Body of pancreas (tissue), 4 donors: ENCODE results near the gene GALNT3. TPM values are rescaled to one million over a fixed set of nuclear protein-coding genes. Genes with fewer than 3 reads are reported as not detected.

Source experiments
- ATAC-seq: fragments of 150-250 bp; one replicate; pipeline ENCODE4 v1.9.1; 2016
- DNase-seq, 4 donors: peaks; one replicate each; pipeline ENCODE4 v3.0.0-alpha.2; 2019
- H3K27ac ChIP-seq, 4 donors: fragments of 200-600 bp; sonication (generic); 1 replicate in 3 of 4; 2 replicates in 1 of 4; pipeline versions ENCODE4 v1.5.1 to v1.6.1; 2016 to 2019; ENCODE audit warnings: mild to moderate bottlenecking in 1 of 4, mixed read lengths in 1 of 4, moderate library complexity in 1 of 4
- H3K27me3 ChIP-seq, 2 donors: fragments of 200-600 bp; sonication (generic); one replicate each; pipeline ENCODE4 v1.6.0; 2016; ENCODE audit warnings: mild to moderate bottlenecking in 1 of 2
- H3K36me3 ChIP-seq, 2 donors: fragments of 200-600 bp; sonication (generic); replicated peaks in 1 of 2; 2 replicates each; pipeline ENCODE4 v1.5.1; 2016; ENCODE audit warnings: low read depth in 2 of 2; ENCODE audit not compliant: insufficient read depth in 1 of 2
- H3K4me1 ChIP-seq: fragments of 200-600 bp; sonication (generic); one replicate; pipeline ENCODE4 v1.6.0; 2016
- H3K4me3 ChIP-seq, 2 donors: fragments of 200-600 bp; sonication (generic); 1 replicate in 1 of 2; 2 replicates in 1 of 2; pipeline ENCODE4 v1.5.1; 2016 to 2019
- H3K9me3 ChIP-seq, 3 donors: fragments of 200-600 bp; sonication (generic); 1 replicate in 2 of 3; 2 replicates in 1 of 3; pipeline ENCODE4 v1.5.1; 2016
- POLR2A ChIP-seq, 3 donors: fragments of 450-650 bp; IDR thresholded peaks; one replicate each; pipeline ENCODE4 v1.6.1; 2016; ENCODE audit warnings: antibody characterized with exemption in 3 of 3, mild to moderate bottlenecking in 2 of 3
- WGBS, 2 donors: methylation state at CpG; one replicate each; pipeline ENCODE4 v1.1.5; 2017; 5-methylcytosine and 5-hydroxymethylcytosine counted together
- intact Hi-C: fragments of 100-400 bp; cut with DNase I; formaldehyde crosslinking; loops from one replicate; pipeline ENCODE4 v1.15.1; 2023
- total RNA-seq, 2 donors: library from RNA; depleted of rRNA; stranded (reverse); fragments of >200 nt; gene quantifications; one replicate each; pipeline ENCODE4 v1.1.0, GENCODE V29; 2016
- TF ChIP-seq, protein P1 (sequence below), 7 experiments: fragments of 450-650 bp in 4 of 7; fragments of 200-600 bp in 3 of 7; sonication (generic) in 3 of 7; IDR thresholded peaks; one replicate each; pipeline ENCODE4 v1.5.1; 2016 to 2019; ENCODE audit warnings: antibody characterized with exemption in 7 of 7

Gene GALNT3
- total RNA-seq, 2 donors from 2014 or later, result 29.7 to 64.9 TPM

DNA sequence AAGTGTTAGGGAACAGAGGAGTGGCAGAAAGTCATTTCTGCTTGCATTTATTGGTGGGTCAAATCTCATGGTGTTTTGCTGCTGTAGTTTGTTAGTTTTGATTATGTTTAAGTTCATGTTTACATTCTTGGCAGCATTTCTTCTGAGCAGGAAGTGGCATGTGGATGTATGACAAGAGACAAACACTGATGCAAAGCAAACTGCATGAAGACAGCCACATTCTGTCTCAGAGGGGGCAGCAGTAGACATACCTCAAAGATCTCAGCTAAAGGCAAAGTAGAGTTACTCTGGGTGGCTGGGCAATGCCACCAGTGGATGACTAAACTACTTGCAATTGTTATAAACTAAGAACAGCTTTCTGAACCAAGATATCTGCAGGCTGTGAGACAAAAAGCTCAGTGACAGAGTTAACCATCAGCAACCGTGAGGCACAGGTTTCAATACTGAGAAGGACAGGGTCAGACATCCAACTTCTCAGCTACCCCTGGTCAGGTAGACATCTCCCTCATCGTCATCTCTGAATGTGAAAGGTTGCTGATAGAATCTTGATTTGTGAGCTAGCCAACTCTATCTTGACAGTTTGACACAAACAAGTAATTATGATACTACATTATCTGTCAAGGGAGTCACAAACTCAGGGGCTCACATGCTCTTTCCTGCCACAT lies 16.4 kb downstream of the GALNT3 start:
- no peak for ATAC-seq
- Histone ChIP-seq H3K27me3 (no peaks in the 10 kb centered on the region), H3K27ac (no peak overlapping the region), H3K4me1 (peaks cover 50% of the 10 kb centered on the region), H3K36me3 (no peaks in the 10 kb centered on the region), H3K4me3 (no peak overlapping the region), H3K9me3 (no peaks in the 10 kb centered on the region)
- DNase-seq, result no peak
- TF ChIP-seq POLR2A (IDR thresholded peaks at IDR 0.05), result no peak
- TF ChIP-seq, protein P1, sequence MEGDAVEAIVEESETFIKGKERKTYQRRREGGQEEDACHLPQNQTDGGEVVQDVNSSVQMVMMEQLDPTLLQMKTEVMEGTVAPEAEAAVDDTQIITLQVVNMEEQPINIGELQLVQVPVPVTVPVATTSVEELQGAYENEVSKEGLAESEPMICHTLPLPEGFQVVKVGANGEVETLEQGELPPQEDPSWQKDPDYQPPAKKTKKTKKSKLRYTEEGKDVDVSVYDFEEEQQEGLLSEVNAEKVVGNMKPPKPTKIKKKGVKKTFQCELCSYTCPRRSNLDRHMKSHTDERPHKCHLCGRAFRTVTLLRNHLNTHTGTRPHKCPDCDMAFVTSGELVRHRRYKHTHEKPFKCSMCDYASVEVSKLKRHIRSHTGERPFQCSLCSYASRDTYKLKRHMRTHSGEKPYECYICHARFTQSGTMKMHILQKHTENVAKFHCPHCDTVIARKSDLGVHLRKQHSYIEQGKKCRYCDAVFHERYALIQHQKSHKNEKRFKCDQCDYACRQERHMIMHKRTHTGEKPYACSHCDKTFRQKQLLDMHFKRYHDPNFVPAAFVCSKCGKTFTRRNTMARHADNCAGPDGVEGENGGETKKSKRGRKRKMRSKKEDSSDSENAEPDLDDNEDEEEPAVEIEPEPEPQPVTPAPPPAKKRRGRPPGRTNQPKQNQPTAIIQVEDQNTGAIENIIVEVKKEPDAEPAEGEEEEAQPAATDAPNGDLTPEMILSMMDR (IDR thresholded peaks at IDR 0.05), result no peak
- 49 to 67% methylated on average over 2 of the region's 2 CpGs for WGBS, 2 donors
- intact Hi-C loops, result no loop called here

DNA sequence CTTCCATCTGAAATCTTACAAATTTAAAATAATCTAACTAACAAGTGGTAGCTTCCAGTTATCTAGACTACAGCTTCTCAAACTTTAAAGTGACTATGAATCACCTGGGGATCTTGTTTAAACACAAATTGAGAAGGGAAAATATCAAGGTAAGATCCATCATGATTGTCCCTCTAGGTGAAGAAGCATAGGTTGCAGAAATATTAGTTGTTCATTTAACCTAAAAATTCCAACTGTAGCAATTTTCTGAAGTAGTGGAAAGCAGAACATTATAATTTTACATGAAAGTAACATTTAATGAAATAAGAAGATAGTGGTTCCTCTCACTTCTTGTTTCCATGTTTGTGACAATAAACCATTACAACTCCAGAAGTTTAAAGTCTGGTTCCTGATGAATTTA lies 17.3 kb downstream of the GALNT3 start:
- DNase-seq (no peak), ATAC-seq (no peak)
- Histone ChIP-seq H3K4me3 (no peak overlapping the region), H3K27ac (peak overlapping the region in 1 of 4 donors; percentile 63), H3K4me1 (peaks cover 50% of the 10 kb centered on the region), H3K36me3 (no peaks in the 10 kb centered on the region), H3K9me3 (no peaks in the 10 kb centered on the region), H3K27me3 (no peaks in the 10 kb centered on the region)
- no peak for TF ChIP-seq POLR2A (IDR thresholded peaks at IDR 0.05)
- TF ChIP-seq, protein P1 (IDR thresholded peaks at IDR 0.05), result no peak
- intact Hi-C loops, result no loop called here

DNA sequence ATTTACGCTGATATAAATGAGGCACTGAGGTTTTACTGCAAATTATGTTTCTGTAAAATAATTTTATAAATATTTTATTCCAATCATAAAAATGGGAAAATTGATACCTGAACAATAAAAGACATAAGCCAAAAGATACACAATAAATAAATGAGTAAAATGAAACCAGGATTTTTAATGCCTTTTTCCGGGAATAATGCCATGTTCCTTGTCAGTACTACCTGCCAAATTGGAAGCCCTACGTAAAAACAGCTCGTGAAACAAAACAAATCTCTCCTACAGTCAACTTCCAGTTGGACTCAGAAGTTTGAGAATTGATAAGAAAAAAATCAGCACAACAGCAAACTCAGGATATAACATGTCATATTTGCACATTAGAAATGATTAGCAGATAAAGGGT lies 18.0 kb downstream of the GALNT3 start:
- intact Hi-C loops, result no loop called here
- Histone ChIP-seq H3K4me1 (peaks cover 46% of the 10 kb centered on the region), H3K4me3 (no peak overlapping the region), H3K36me3 (no peaks in the 10 kb centered on the region), H3K27me3 (no peaks in the 10 kb centered on the region), H3K27ac (peak overlapping the region in 2 of 4 donors; percentile 16 to 63), H3K9me3 (no peaks in the 10 kb centered on the region)
- ATAC-seq, result peak; percentile 55
- TF ChIP-seq, protein P1 (IDR thresholded peaks at IDR 0.05), result no peak
- no peak for TF ChIP-seq POLR2A (IDR thresholded peaks at IDR 0.05)
- DNase-seq, result no peak
- WGBS, 2 donors, result 22 to 27% methylated on average over 4 of the region's 4 CpGs

DNA sequence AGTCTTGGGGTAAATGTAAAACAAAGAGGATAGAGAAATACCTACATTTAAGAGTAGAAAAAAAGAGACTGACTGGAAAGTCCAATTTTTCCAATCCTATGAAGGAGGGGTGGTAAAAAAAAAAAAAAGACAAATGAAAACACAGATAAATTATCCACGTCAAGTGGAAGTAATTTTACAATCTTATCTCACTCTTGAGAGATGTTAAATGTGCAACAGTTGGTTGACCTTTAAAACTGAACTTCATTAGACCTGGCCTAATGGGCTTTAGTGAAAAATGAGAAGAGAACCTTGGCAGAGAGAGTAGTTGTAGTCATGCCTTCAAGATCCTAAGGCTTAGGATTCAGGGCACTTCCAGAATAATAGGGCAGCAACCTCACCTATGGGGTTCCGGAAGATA lies 20.4 kb downstream of the GALNT3 start:
- Histone ChIP-seq H3K4me3 (no peak overlapping the region), H3K27me3 (no peaks in the 10 kb centered on the region), H3K27ac (no peak overlapping the region), H3K36me3 (no peaks in the 10 kb centered on the region), H3K9me3 (no peaks in the 10 kb centered on the region), H3K4me1 (peaks cover 48% of the 10 kb centered on the region)
- intact Hi-C loops, result no loop called here
- WGBS, 2 donors, result 47 to 55% methylated on average over 2 of the region's 2 CpGs
- ATAC-seq (no peak), DNase-seq (no peak)
- TF ChIP-seq, protein P1 (IDR thresholded peaks at IDR 0.05), result no peak
- TF ChIP-seq POLR2A (IDR thresholded peaks at IDR 0.05), result no peak

DNA sequence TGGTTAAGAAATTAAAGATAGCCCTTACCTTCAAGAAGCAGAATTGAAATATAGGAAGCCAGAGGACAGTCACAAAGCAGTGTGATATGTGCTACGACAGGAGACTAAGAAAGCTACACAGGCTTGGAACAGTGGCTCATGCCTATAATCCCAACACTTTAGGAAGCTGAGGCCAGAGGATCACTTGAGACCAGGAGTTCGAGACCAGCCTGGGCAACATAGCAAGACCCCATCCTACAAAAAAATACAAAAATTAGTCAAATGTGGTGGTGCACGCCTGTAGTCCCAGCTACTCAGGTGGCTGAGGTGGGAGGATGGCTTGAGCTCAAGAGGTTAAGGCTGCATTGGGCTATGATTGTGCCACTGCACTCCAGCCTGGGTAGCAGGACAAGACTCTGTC lies 21.9 kb downstream of the GALNT3 start:
- Histone ChIP-seq H3K27me3 (no peaks in the 10 kb centered on the region), H3K36me3 (no peaks in the 10 kb centered on the region), H3K4me3 (no peak overlapping the region), H3K4me1 (peaks cover 43% of the 10 kb centered on the region), H3K9me3 (no peaks in the 10 kb centered on the region), H3K27ac (no peak overlapping the region)
- 92 to 94% methylated on average over 3 of the region's 3 CpGs for WGBS, 2 donors
- intact Hi-C loops, result no loop called here
- ATAC-seq, result no peak
- DNase-seq, result no peak
- TF ChIP-seq, protein P1 (IDR thresholded peaks at IDR 0.05), result no peak
- TF ChIP-seq POLR2A (IDR thresholded peaks at IDR 0.05), result no peak
